ENCODE results near the gene PNKD.

The PNKD gene

GRCh38 chr2:218344090-218344754 is 73.9 kb downstream of the PNKD start:
- TF ChIP-seq CTCF (IDR thresholded peaks at IDR 0.05; ENCODE audit: unreplicated experiment in 3 of 3): no peak
- Mint-ChIP-seq H3K4me3 (no peak overlapping the region), H3K27me3 (ENCODE audit: low read depth) (no peaks in the 10 kb centered on the region), H3K9me3 (no peaks in the 10 kb centered on the region), H3K4me1 (peaks cover 18% of the 10 kb centered on the region), H3K36me3 (ENCODE audit: low read depth) (peaks cover 15% of the 10 kb centered on the region), H3K27ac (peak overlapping the region; percentile 13 to 55 (median 24))

GRCh38 chr2:218344755-218345417 is 74.6 kb downstream of the PNKD start:
- H3K36me3 Mint-ChIP-seq (ENCODE audit: low read depth): peaks cover 21% of the 10 kb centered on the region

GRCh38 chr2:218345491-218346236 is 75.3 kb downstream of the PNKD start:
- Mint-ChIP-seq H3K27ac (peak overlapping the region; percentile 40 to 85 (median 43)), H3K9me3 (peaks cover 4% of the 10 kb centered on the region), H3K27me3 (ENCODE audit: low read depth) (peaks cover 3% of the 10 kb centered on the region), H3K4me3 (no peak overlapping the region), H3K36me3 (ENCODE audit: low read depth) (peaks cover 19% of the 10 kb centered on the region), H3K4me1 (peaks cover 18% of the 10 kb centered on the region)
- TF ChIP-seq CTCF (IDR thresholded peaks at IDR 0.05; ENCODE audit: unreplicated experiment in 3 of 3): no peak

More at GRCh38 chr2:218344755-218345417, 74.6 kb downstream of the PNKD start:
- Mint-ChIP-seq H3K4me3 (no peak overlapping the region), H3K27me3 (ENCODE audit: low read depth) (peaks cover 3% of the 10 kb centered on the region), H3K27ac (peak overlapping the region in 1 of 3 experiments; percentile 43), H3K9me3 (peaks cover 4% of the 10 kb centered on the region), H3K4me1 (peaks cover 18% of the 10 kb centered on the region)
- TF ChIP-seq CTCF (IDR thresholded peaks at IDR 0.05; ENCODE audit: unreplicated experiment in 3 of 3): no peak

- H3K4me1 Mint-ChIP-seq: peaks cover 18% of the 10 kb centered on the region
- peaks cover 14% of the 10 kb centered on the region for H3K36me3 Mint-ChIP-seq (ENCODE audit: low read depth)
- H3K27me3 Mint-ChIP-seq (ENCODE audit: low read depth): peaks cover 3% of the 10 kb centered on the region
- H3K4me3 Mint-ChIP-seq: no peak overlapping the region
- H3K9me3 Mint-ChIP-seq: peaks cover 9% of the 10 kb centered on the region
- H3K27ac Mint-ChIP-seq: no peak overlapping the region
- TF ChIP-seq CTCF (IDR thresholded peaks at IDR 0.05; ENCODE audit: unreplicated experiment in 3 of 3): no peak
Observed at GRCh38 chr2:218347172-218347571, 76.9 kb downstream of the PNKD start.

- H3K4me1 Mint-ChIP-seq: peaks cover 17% of the 10 kb centered on the region
- H3K9me3 Mint-ChIP-seq: peaks cover 15% of the 10 kb centered on the region
- peaks cover 8% of the 10 kb centered on the region for H3K27me3 Mint-ChIP-seq (ENCODE audit: low read depth)
- peaks cover 6% of the 10 kb centered on the region for H3K36me3 Mint-ChIP-seq (ENCODE audit: low read depth)
- no peak for TF ChIP-seq CTCF (IDR thresholded peaks at IDR 0.05; ENCODE audit: unreplicated experiment in 3 of 3)
- H3K27ac Mint-ChIP-seq: peak overlapping the region in 1 of 3 experiments; percentile 92
- peak overlapping the region in 2 of 3 experiments; percentile 23 to 47 for H3K4me3 Mint-ChIP-seq
Observed at GRCh38 chr2:218354045-218354444, 83.7 kb downstream of the PNKD start.

Measured in nephron (organoid).